Fibroblast of lung (primary cell): ENCODE measurements around the gene LPIN1. TPM values are rescaled to one million over a fixed set of nuclear protein-coding genes. Genes with fewer than 3 reads are reported as not detected.

Experiments used
- DNase-seq, 2 donors: peaks; one replicate each; pipeline versions ENCODE4 v3.0.0 to v3.0.0-alpha.2; 2010; ENCODE audit warnings: low read depth in 2 of 2
- H2AFZ ChIP-seq: 2 replicates; pipeline ENCODE4 v1.5.1; 2012; ENCODE audit warnings: low read length, control low read depth, inconsistent platforms
- H3K27ac ChIP-seq: 2 replicates; pipeline ENCODE4 v1.5.1; 2011; ENCODE audit warnings: low read length, control low read depth; ENCODE audit not compliant: insufficient read depth
- H3K27me3 ChIP-seq: 2 replicates; pipeline ENCODE4 v1.5.1; 2011; ENCODE audit warnings: mild to moderate bottlenecking, low read length; ENCODE audit not compliant: control insufficient read depth, insufficient read depth
- H3K36me3 ChIP-seq: 2 replicates; pipeline ENCODE4 v1.5.1; 2011; ENCODE audit warnings: low read length; ENCODE audit not compliant: control insufficient read depth, insufficient read depth
- H3K4me1 ChIP-seq: 2 replicates; pipeline ENCODE4 v1.5.1; 2011; ENCODE audit warnings: low read length; ENCODE audit not compliant: control insufficient read depth, insufficient read depth; ENCODE audit errors: extremely low read depth
- H3K4me2 ChIP-seq: 2 replicates; pipeline ENCODE4 v1.5.1; 2011; ENCODE audit warnings: low read length, control low read depth; ENCODE audit not compliant: insufficient read depth; ENCODE audit errors: extremely low read depth
- H3K4me3 ChIP-seq, 4 experiments: fragments of 200-600 bp in 1 of 4; sonication (generic) in 1 of 4; replicated peaks in 1 of 4; 2 replicates each; pipeline ENCODE4 v1.5.1; 2011 to 2016; ENCODE audit warnings: low read length in 4 of 4, low read depth in 3 of 4, mild to moderate bottlenecking in 3 of 4, control low read depth in 2 of 4, inconsistent platforms in 1 of 4, mixed read lengths in 1 of 4; ENCODE audit not compliant: insufficient read depth in 1 of 4; ENCODE audit errors: control extremely low read depth in 1 of 4
- H3K79me2 ChIP-seq: 2 replicates; pipeline ENCODE4 v1.5.1; 2012; ENCODE audit warnings: mild to moderate bottlenecking, low read length, inconsistent platforms; ENCODE audit not compliant: control insufficient read depth, insufficient read depth
- H3K9ac ChIP-seq: 2 replicates; pipeline ENCODE4 v1.5.1; 2011; ENCODE audit warnings: mild to moderate bottlenecking, low read length, control low read depth; ENCODE audit not compliant: insufficient read depth
- H3K9me3 ChIP-seq: 2 replicates; pipeline ENCODE4 v1.5.1; 2012; ENCODE audit warnings: low read depth, low read length; ENCODE audit not compliant: control insufficient read depth, insufficient read depth
- H4K20me1 ChIP-seq: 2 replicates; pipeline ENCODE4 v1.5.1; 2011; ENCODE audit warnings: low read length; ENCODE audit not compliant: control insufficient read depth, insufficient read depth; ENCODE audit errors: extremely low read depth
- CTCF ChIP-seq, 2 donors: IDR thresholded peaks in 1 of 2; conservative IDR thresholded peaks in 1 of 2; 1 replicate in 1 of 2; 2 replicates in 1 of 2; pipeline ENCODE4 v1.5.1; 2011 to 2012; ENCODE audit warnings: low read length in 2 of 2, control low read depth in 1 of 2, inconsistent platforms in 1 of 2, low read depth in 1 of 2, mild to moderate bottlenecking in 1 of 2
- EZH2 ChIP-seq: IDR thresholded peaks from 2 replicates; pipeline ENCODE4 v1.5.1; 2012; ENCODE audit warnings: low read length, control low read depth, mild to moderate bottlenecking; ENCODE audit errors: missing control alignments
- polyA plus RNA-seq, 2 donors: library from polyadenylated mRNA; depleted of rRNA in 1 of 2; stranded (reverse) in 1 of 2; unstranded in 1 of 2; fragments of >200 nt; gene quantifications; 2 replicates each; pipeline ENCODE4 v1.2.1, GENCODE V29; 2011 to 2012; ENCODE audit warnings: missing spikeins in 1 of 2
- total RNA-seq: library from RNA; depleted of rRNA; stranded (reverse); fragments of >200 nt; gene quantifications from 2 replicates; pipeline ENCODE4 v1.2.1, GENCODE V29; 2014

LPIN1 gene
- total and polyA plus RNA-seq, 2 donors (not counting 1 experiment from before 2014, with no cell fraction given) = 87.8 to 205 TPM

GRCh38 chr2:11705711-11706110 lies 40.7 kb upstream of the LPIN1 start:
- Histone ChIP-seq H3K27me3 (no peaks in the 10 kb centered on the region), H3K4me2 (no peak overlapping the region), H3K9ac (no peak overlapping the region), H3K9me3 (no peaks in the 10 kb centered on the region), H3K4me1 (peaks cover 6% of the 10 kb centered on the region), H3K36me3 (no peaks in the 10 kb centered on the region), H3K27ac (no peak overlapping the region), H2AFZ (no peak overlapping the region), H3K79me2 (no peaks in the 10 kb centered on the region), H4K20me1 (no peaks in the 10 kb centered on the region), H3K4me3 (no peak overlapping the region)
- TF ChIP-seq EZH2 (no peak), CTCF (conservative IDR thresholded peaks at IDR 0.05 in 1 of 2, IDR thresholded peaks at IDR 0.05 in 1 of 2; ENCODE audit: low read depth in 1 of 2, low read length in 2 of 2) (no peak)
- DNase-seq = no peak

GRCh38 chr2:11708106-11708505 lies 38.3 kb upstream of the LPIN1 start:
- H4K20me1 ChIP-seq = no peaks in the 10 kb centered on the region
- peak; percentile 26 to 78 for DNase-seq
- H3K27me3 ChIP-seq = no peaks in the 10 kb centered on the region
- H3K9me3 ChIP-seq = no peaks in the 10 kb centered on the region
- no peaks in the 10 kb centered on the region for H3K79me2 ChIP-seq
- no peak overlapping the region for H3K4me2 ChIP-seq
- H3K9ac ChIP-seq = no peak overlapping the region
- H3K36me3 ChIP-seq = no peaks in the 10 kb centered on the region
- H3K4me3 ChIP-seq = no peak overlapping the region
- H2AFZ ChIP-seq = no peak overlapping the region
- H3K27ac ChIP-seq = no peak overlapping the region
- peaks cover 9% of the 10 kb centered on the region for H3K4me1 ChIP-seq
- TF ChIP-seq EZH2 = no peak
- TF ChIP-seq CTCF (conservative IDR thresholded peaks at IDR 0.05 in 1 of 2, IDR thresholded peaks at IDR 0.05 in 1 of 2; ENCODE audit: low read depth in 1 of 2, low read length in 2 of 2) = no peak

GRCh38 chr2:11709293-11709692 lies 37.1 kb upstream of the LPIN1 start:
- Histone ChIP-seq H3K36me3 (no peaks in the 10 kb centered on the region), H2AFZ (no peak overlapping the region), H3K4me1 (peaks cover 5% of the 10 kb centered on the region), H3K79me2 (no peaks in the 10 kb centered on the region), H3K27me3 (no peaks in the 10 kb centered on the region), H3K9ac (no peak overlapping the region), H3K4me2 (no peak overlapping the region), H3K4me3 (no peak overlapping the region), H4K20me1 (no peaks in the 10 kb centered on the region), H3K27ac (no peak overlapping the region), H3K9me3 (no peaks in the 10 kb centered on the region)
- DNase-seq = no peak
- TF ChIP-seq EZH2 (no peak), CTCF (conservative IDR thresholded peaks at IDR 0.05 in 1 of 2, IDR thresholded peaks at IDR 0.05 in 1 of 2; ENCODE audit: low read depth in 1 of 2, low read length in 2 of 2) (no peak)
